Measurements from ENCODE around the gene PPME1. TPM values are rescaled to one million over a fixed set of nuclear protein-coding genes. Genes with fewer than 3 reads are reported as not detected.

Gene PPME1
- total and polyA plus RNA-seq, 9 of the 15 experiments (the other 6 are each of a cell fraction or from before 2014, with no cell fraction given): 9.8 to 81.7 (median 37.6) TPM

DNA sequence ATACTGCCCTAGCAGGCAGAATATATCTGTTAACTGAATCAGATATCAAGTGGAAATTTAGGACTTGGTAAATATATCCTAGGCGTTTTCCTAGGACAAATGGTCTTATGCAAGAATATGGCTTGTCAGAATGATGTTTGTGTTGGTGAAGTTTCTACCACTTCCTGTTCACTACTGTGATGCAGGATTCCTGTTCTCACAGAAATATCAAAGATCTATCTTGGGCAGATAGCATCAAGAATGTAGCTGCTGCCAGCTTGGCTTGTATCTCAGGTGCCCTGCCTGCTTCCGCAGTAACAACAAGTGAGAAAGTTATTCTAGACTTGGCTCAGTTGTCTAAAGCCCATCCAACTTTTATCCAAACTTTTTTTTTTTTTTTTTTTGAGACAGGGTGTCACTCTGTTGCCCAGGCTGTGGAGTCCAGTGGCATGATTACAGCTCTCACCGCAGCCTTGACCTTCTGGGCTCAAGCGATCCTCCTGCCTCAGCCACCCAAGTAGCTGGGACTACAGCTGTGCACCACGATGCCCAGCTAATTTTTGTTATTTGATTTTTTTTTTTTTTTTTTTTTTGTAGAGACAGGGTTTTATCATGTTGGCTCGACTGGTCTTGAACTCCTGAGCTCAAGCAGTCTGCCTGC lies 61.3 kb downstream of the PPME1 start (continued):
- TF ChIP-seq, protein P1, sequence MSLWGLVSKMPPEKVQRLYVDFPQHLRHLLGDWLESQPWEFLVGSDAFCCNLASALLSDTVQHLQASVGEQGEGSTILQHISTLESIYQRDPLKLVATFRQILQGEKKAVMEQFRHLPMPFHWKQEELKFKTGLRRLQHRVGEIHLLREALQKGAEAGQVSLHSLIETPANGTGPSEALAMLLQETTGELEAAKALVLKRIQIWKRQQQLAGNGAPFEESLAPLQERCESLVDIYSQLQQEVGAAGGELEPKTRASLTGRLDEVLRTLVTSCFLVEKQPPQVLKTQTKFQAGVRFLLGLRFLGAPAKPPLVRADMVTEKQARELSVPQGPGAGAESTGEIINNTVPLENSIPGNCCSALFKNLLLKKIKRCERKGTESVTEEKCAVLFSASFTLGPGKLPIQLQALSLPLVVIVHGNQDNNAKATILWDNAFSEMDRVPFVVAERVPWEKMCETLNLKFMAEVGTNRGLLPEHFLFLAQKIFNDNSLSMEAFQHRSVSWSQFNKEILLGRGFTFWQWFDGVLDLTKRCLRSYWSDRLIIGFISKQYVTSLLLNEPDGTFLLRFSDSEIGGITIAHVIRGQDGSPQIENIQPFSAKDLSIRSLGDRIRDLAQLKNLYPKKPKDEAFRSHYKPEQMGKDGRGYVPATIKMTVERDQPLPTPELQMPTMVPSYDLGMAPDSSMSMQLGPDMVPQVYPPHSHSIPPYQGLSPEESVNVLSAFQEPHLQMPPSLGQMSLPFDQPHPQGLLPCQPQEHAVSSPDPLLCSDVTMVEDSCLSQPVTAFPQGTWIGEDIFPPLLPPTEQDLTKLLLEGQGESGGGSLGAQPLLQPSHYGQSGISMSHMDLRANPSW (CRISPR knock-in tag; IDR thresholded peaks at IDR 0.05): no peak
- TF ChIP-seq MEIS2 (IDR thresholded peaks at IDR 0.05; ENCODE audit: partially characterized antibody): no peak

DNA sequence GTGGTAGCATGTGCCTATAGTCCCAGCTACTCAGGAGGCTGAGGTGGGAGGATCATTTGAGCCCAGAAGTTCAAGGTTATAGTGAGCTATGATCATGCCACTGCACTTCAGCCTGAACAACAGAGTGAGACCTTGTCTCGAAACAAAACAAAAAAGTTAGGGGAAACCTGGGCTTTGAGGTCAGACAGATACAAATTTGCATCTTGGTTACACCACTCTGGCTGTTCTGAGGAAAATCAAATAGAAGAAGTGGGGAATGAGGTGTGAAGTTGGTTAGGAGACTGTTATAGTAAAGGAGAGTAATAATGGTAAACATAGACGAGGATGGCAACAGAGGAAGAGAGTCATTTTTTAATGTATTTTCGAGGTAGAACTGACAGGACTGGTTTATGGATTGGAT lies 62.6 kb downstream of the PPME1 start:
- H3K9me1 ChIP-seq (ENCODE audit: control insufficient read depth, insufficient read depth, low read length): no peaks in the 10 kb centered on the region
- no peak overlapping the region for H3K27ac ChIP-seq (ENCODE audit: extremely low read depth, low read depth, low read length)
- H3K4me3 ChIP-seq: no peak overlapping the region
- H3K9me3 ChIP-seq (replicated peaks; ENCODE audit: control insufficient read depth, insufficient read depth, low read depth, low read length): no peaks in the 10 kb centered on the region
- no peak overlapping the region for H2AFZ ChIP-seq (ENCODE audit: low read depth, low read length)
- ATAC-seq: no peak
- 72% methylated on average over 3 of the region's 3 CpGs for WGBS (ENCODE audit: insufficient coverage, low coverage, missing lambda C conversion rate)
- H3K27me3 ChIP-seq (ENCODE audit: control insufficient read depth in 2 of 2, insufficient read depth in 2 of 2, low read length in 2 of 2): no peaks in the 10 kb centered on the region
- ChIA-PET POLR2A (no interaction called here), CTCF (ENCODE audit: low intra/inter-chr PET ratio) (no interaction called here)
- no peaks in the 10 kb centered on the region; the same call in 2 of the 3 replicates for H3K79me2 ChIP-seq (ENCODE audit: control insufficient read depth, insufficient read depth, low read length)
- peaks cover 83% of the 10 kb centered on the region for H3K36me3 ChIP-seq (ENCODE audit: control insufficient read depth, insufficient read depth, low read length)
- in situ Hi-C loops (cut with MboI): no loop called here
- no peak overlapping the region for H3K9ac ChIP-seq (ENCODE audit: insufficient read depth in 1 of 2, low read depth in 2 of 2, low read length in 2 of 2)
- DNase-seq (ENCODE audit: extremely low read depth in 1 of 4, low spot score in 3 of 4): no peak
- FAIRE-seq: no peak
- no peak overlapping the region for H3K4me2 ChIP-seq (ENCODE audit: insufficient read depth, low read length)
- H4K20me1 ChIP-seq (replicated peaks; ENCODE audit: control insufficient read depth, insufficient read depth, low read length): no peaks in the 10 kb centered on the region
- intact Hi-C loops (cut with micrococcal nuclease): no loop called here
- BruUV-seq (replicated peaks): no TSS peak
- TF ChIP-seq RFX5 (IDR thresholded peaks at IDR 0.05; ENCODE audit: low read depth, low read length) (no peak), TSC22D4 (tag; IDR thresholded peaks at IDR 0.05) (no peak), ZNF224 (CRISPR knock-in tag; IDR thresholded peaks at IDR 0.05) (no peak), EP300 (IDR thresholded peaks at IDR 0.05; ENCODE audit: low read length) (no peak)
- H3K4me1 ChIP-seq (replicated peaks in 1 of 2; ENCODE audit: control insufficient read depth in 2 of 2, insufficient read depth in 2 of 2, low read length in 2 of 2): no peaks in the 10 kb centered on the region
